ENCODE results near the gene HIVEP3.

The HIVEP3 gene

DNA sequence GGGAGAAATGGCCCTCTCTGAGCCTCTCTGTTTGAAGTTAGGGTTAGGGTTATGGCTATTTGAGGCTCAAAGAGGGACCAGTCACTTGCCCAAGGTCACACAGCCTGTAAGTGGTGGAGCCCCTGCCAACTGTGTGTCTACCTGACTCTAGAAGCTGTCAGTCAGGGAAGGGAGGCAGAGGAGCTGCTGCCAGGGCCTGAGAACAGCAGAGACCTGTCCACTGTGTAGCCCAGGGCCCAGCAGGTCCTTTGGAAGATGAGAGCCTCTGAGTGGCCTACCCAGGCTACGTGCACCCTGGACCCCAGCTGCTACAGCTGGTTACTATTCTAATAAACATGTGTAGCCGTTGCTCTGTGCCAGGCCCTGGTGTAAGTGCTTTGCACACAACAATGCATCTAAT lies 419.1 kb downstream of the HIVEP3 start:
- DNase-seq (ENCODE audit: low read depth in 2 of 2) = no peak

DNA sequence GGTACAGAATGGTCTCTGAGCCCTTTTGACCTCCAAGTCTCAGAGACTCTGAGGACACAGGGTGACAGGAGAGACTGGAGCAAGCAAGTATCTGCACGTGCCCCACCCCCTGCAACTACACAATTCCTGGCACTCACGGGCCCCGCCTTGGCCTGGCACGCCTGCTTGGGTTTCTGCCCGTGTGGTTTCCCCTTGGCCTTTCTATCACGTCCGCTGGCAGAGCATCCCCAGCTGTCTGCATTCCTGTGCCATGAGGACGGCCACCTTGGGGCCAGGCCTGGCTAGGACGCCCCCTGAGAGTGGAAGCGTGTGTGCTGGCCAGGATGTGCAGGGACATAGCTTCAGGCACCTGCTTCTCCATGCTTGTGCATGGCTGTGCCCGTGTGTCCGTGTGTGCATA lies 419.9 kb downstream of the HIVEP3 start:
- DNase-seq (ENCODE audit: low read depth in 2 of 2) = no peak

DNA sequence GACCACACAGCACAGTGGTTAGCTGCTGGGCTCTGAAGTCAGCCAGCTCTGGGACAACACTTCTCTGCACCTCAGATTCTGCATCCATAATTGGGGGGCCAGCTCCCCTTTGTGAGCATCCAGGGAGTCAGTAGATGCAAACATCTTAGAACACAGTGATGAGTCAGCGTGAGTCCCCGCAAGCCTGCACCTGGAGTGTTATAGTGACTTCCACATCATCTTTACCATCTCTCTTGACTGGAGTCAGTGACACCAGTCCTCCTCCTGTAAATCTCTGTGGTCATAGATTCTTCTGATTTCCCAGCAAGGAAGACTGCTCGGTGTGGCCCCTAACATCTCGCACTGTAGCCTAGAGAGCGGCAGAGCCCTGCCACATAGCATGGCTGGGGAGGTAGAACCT lies 420.3 kb downstream of the HIVEP3 start:
- DNase-seq (ENCODE audit: low read depth in 2 of 2) = no peak

DNA sequence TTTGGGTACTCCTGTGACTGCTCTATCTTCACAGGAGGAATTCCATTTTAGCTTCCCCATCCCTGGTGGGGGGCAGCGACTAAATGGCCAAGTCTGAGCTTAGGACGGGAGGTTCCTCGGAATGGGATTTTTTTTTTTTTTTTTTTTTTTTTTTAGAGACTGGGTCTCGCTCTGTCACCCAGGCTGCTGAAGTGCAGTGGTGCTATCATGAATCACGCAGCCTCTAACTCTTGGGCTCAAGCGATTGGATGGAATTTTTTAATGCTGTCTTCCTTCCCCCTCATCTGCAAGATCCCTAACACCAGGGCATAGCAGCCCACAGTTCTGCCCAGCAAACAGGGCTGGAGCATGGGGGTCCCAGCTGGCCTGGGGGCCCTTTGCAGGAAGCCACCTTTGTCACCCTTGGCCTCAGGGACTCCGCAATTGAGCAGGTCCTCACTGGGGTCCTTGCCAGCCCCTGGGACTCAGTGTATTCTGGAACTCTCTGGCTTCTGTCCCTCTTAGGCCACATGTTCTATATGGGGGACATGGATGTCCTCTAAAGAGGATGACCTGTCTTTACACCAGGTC lies 421.2 kb downstream of the HIVEP3 start:
- no peak for DNase-seq (ENCODE audit: low read depth in 2 of 2)

DNA sequence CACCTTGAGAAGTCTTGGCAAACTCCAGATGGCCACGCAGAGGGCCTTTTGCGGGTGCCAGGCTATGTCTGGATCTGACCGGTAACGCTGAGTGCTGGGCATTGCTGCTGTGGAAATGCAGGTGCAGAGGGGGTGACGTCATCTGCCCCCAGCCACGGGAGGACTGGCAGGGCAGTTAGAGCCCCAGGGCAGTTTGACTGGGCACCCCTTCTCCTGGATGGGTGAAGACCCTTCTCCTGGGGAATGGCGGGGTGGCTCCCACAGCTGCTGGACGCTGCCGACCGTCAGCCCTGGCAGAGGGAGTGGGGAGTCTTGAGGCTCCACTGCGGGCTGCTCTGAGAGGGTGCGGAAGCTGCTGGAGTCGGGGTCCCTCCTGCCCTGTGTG lies 421.7 kb downstream of the HIVEP3 start:
- DNase-seq (ENCODE audit: low read depth in 2 of 2) = no peak

DNA sequence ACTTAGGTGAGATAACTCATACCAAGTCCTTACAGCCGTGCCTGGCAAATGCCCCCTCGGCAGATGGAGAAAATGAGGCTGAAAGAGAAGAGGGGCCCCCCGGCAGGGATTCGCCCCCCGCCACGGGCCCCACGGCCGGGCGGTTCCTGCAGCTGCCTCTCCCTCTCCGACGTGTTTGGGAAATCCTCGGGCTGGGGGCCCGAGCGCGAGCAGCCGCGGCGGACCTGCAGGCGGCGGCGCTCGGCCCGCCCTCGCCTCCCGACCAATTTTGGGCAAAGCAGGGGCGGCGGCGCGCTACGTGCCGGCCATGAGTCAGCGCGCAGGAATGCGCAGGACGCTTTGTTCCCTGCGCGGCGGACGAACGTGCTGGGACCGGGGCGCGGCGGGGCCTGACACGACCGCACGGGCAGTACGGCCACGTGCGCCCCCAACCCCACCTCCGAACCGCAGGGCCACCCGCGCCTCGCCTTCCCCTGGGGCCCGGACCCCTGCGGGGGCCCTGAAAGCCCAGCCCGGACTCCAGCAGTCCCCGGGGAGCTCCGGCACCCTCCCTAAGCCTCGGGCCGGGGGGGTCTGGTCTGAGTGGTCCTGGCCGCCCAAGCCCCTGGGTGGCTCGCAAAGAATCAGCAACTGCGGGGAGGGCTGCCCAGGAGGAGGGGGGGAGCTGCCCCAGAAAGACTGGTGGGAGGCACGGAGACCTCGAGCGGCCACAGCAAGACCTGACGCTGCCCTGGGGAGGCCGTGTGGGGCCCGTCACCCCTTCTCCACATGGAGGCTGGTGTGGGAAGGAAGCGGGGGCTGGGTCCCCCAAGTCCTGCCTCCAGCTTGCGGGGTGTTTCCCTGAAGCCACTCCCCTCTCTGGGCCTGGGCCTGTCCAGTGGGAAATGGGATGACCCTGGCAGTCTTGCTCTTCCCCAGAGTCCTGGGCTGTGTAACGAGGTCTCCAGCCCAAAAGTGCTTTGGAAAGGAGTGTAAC lies 422.4 kb downstream of the HIVEP3 start:
- peak; percentile 24 to 54 for DNase-seq (ENCODE audit: low read depth in 2 of 2)

DNA sequence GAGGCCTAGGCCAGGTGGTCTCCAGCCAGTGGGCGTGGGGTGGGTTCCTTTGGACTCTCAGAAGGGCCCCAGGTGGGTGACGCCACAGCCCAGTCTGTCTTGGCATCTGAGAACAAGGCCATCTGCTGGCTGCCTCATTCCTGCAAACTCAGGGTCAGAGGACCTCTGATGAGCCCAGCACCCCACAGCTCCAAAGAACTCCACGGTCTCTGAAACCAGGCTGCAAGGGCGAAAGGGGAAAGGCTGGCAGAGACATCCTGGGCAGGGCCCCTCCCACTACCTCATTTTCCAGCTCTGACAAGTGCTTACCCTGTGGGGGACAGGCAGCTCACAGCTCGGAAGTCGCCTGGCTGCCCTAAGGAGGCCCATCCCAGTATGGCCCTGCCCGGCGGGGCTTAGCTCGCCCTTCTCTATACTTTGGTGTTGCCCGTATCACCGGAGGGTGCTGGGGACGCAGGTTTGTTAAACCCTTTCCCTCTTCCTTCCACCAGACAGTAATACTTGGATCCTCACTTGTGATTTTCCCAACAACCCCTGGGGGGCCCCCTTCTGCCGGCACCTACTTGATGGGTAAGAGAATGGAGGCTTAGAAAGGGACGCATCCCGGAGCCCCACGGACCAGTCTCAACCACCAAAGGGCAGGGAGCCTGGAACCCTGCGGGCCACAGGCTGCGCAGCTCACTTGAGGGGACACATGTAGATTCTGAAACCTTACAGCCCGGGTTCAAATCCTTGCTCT lies 423.3 kb downstream of the HIVEP3 start:
- peak in 1 of 2 donors; percentile 19 for DNase-seq (ENCODE audit: low read depth in 2 of 2)

DNA sequence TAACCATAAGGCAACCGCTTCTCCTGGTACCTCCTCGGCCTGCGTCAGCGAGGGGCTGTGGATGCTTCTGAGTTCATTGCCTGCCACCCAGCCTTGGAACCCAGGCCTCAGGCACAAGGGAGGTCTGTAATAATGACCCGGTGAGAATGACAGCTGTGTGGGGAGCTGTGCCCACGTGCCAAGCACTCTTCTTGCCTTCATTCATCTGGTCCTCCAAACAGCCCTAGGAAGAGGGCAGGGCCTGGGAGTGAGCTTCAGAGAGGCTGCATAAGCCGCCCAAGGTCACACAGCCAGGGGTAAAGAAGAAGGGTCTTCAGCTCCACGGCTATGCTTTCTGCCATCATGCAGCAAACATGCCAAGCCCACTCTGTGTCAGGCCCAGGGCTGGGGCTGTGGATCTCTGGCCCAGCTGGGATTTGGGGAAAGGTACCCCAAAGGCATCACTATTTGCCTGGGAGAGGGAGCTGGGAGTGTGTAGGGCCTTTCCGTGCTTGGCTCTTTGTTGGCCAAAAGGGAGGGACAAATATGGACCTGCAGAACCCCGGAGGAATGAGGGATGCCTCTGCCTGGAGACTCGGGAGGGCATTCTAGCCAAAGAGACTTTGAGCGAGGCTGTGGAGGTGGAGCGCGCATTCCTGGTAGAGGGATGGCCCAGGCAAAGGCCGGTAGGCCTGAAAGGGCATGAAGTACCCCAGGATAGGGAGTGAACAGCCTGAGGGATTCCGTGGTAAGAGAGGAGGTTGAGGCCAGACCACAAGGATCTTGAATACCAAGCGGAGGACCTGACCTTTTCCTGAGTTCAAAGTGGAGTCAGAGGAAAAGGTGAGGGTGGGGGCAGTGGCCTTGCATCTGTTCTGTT lies 424.1 kb downstream of the HIVEP3 start:
- no peak for DNase-seq (ENCODE audit: low read depth in 2 of 2)

DNA sequence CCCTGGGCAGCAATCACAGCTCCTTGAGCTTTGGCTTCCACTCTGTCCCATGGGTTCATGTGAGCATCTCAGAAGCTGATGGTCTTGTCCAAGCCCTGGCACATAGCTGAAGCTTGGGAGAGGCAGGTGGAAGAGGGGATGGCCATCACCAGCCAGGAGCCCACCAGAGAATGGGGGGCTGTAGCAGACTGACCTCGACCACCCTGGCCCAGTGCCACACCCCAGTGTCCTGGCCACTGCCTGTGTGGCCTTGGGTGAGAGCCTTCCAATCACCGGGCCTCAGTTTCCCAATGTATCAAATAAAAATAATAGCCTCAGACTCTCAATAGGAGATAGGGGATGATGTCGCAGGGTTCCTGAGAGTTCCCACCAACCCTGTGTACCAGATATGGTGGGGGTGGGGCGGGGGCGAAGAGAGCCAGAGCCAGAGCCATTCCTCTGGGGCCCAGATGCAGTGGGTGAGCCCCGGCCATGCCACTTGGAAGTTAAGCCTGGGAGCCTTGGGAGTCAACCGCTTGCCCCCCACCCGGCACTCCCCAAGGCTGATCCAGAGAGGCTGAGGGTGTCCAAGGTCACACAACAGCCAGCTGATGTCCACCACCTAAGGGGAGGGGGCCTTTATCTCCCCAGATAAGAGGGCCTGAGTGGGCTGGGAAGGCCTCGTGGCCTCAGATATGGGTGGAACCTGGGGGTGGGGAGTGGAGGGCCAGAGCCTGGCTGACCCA lies 424.9 kb downstream of the HIVEP3 start:
- no peak for DNase-seq (ENCODE audit: low read depth in 2 of 2)

DNA sequence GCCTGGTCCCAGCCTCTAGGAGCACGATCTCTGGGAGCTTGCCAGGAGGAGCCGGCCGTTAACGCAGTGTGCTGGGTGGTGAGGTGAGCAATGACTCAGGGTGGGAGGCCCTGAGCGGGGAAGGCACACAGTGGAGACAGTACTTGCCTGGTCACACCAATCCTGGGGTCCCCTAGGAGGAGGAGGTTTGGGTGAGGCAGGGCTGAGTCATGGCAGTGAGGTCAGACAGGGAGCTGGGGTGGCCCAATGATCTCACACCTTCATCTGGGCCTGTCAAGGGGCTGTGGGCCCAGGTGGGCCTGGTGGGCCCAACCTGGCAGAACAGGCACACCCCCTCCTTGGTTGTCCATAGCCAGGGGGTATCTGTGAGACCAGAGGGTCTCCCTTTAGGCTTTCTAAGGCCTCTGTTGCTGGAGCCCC lies 425.6 kb downstream of the HIVEP3 start:
- no peak for DNase-seq (ENCODE audit: low read depth in 2 of 2)

DNA sequence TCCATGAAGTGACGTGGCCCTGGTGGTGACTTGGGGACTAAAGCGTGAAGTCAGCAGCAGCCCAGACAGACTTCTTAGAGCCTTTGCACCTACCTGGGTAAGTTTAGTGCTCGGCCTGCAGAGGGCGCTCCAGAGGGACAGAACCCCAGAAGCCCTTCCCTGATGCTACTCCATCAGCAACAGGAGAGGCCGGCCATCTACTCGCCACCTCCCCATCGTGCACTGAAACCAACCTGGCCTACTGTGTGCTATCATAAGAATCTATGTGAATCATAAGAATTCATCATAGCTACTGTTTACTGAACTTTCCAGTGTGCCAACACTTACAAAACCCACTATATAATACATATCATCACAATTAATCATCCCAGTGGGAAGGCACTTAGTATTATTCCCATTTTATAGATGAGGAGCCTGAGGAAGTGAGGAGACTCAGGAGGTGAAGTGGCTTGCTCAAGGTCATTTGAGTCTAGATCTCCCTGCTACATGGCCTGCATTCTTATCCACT lies 426.3 kb downstream of the HIVEP3 start:
- DNase-seq (ENCODE audit: low read depth in 2 of 2) = peak; percentile 27 to 42

DNA sequence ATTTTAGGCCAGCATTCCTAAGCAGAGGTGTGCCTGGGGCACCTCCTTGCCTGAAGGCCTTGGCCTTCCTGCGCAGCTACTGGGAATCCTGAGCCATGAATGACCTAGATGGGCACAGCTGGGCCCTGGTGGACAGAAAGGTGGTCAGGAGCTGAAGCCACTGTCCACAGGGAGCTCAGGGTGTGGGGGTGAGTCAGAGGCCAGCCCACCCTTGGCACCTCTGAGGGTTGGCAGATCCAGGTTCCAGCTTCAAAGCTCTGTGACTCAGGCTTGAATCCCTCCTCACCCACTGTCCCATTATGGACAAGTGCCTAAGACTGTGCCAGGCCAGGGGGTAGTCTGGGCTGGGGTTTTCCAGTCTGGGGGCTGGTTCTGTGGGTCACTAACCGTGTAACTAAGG lies 427.8 kb downstream of the HIVEP3 start:
- no peak for DNase-seq (ENCODE audit: low read depth in 2 of 2)

DNA sequence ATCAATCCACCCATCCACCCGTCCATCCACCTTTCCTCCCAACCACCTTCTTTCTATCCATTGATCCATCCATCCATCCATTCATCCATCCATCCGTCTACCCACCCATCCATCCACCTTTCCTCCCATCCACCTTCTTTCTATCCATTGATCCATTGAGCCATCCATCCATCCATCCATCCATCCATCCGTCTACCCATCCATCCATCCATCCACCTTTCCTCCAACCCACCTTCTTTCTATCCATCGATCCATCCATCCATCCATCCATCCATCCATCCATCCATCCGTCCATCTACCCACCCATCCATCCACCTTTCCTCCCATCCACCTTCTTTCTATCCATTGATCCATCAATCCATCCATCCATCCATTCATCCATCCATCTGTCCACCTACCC lies 429.2 kb downstream of the HIVEP3 start:
- DNase-seq (ENCODE audit: low read depth in 2 of 2) = no peak

DNA sequence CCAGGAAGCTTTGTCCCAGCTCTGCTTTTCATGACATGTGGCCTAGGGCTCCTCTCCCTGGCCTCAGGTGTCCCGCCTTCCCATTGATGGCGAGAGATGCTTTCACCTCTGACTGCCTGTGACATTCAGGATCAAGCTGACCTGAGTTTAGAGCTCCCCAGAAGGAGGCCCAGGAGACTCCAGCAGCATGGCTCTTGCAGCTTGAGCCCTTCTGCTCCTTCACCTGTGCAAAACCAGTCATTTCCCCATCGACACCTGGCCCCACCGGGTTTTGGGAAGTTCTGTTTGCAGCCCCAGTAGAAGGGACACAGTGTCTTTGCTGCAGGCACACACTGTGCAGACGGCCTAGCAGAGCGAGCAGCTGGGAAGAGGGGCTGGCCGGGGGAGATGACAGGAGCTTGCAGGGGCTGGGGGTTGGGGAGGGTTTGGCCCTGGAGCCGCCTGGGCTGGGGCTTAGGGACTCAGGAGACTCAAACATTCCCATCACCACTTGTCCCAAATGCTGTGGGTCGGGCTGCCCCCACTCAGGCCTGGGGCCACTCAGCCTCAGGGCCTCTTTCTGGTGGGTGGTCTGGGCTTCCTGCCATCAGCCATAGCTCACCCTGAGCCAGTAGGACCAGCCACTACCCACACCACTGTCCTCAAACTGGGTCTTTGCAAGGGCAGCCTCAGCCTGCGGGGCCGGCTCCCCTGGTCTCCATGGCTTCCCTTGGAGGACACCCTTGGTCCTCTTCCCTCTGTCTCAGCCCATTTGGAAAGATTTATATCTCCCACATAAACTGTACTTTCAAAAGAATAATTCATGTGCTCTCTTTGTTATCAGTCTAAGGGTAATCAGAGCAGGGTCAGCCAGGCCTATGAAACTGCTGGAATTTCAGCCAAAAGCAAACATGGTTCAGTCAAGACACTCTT lies 430.4 kb downstream of the HIVEP3 start:
- no peak for DNase-seq (ENCODE audit: low read depth in 2 of 2)

DNA sequence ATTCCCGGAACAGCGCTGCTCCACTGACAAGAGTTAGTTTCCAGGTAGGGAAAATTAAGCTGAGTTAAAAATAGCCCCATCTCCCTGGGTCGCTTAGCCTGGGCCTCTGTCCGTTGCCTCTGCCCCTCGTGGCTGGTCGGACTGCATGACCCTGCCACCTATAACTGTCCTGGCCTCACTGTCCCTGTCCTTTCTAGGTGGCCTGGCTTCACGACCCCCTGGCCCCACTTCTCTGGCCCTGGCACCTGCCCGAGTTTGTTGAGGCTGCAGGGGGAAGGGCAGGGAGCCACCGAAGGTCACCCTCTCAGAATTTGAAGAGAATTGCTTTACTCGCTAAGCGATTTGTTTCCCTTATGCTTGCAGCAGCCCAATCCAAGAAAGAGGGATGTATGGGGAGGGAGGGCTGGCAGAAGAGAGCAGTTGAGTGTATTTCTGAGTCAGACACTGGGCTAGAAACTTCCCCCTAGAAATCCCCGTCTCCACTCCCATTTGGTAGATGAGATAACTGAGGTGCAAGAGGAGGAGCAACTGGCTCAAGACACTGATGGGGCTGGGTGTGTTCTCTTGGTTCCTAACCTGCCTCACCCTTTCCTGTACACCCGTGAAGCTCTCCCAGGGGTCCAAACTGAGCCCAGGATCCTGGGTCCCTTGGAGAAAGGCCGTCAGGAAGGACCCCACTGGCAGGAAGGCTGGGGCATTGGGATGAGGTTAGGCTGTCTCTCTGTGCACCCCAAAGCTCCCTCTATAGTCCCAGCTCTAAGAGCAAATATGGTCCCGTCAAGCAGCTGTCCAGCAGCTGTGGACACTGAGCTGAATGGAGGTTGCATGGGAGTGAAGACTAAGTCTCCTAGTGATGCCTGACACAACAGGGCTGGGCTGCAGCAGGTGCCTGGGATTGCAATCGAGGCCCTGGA lies 431.3 kb downstream of the HIVEP3 start:
- no peak for DNase-seq (ENCODE audit: low read depth in 2 of 2)

DNA sequence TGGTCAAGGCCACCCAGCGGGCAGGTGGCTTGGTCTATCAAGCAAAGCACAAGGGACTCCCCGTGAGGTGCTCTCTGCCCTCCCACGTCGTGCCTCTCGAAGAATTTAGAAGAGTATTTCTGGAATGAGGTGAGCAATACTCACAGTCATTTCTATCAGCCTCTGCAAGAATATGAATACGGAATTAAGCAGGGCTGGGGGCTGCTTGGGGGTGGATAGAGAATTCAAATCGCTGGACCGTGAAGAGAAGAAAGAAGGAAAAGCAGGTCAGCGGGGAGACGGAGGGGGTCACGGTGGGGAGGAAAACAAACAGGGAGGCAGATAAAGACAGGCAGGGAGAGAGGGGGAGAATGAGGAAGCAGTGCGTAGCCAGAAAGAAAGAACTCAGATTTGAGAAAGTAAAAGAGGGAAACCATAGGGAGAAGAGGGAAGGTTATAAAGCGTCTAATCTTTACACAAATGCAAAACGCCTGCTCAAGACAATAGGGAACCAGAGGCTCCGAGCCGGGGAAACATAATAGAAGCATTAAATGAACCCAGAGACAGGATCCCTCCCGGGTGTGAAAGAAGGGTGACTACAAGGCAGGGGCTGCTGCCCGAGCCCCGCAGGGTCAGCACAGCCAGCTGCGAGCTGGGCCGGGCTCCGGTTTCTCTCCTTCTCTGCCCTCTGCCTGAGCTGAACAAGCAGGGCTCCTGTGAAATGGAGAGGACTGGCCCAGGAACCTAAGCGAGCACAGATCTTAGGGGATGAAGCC lies 432.2 kb downstream of the HIVEP3 start:
- DNase-seq (ENCODE audit: low read depth in 2 of 2) = no peak

DNA sequence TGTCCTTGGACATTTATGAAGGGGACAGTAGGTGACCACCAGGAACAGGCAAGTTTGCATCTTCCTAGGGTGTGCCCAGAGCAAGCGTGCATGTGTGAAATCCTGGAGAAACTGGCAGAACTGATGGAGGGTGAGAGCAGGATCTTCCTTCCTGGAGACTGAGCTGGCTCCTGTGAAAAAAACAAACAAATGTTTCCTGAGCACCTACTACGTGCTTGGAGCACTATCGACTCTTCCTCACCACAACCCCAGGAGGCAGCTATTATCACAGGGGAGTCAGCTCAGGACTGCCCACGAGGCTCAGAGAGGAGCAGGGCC lies 432.7 kb downstream of the HIVEP3 start:
- no peak for DNase-seq (ENCODE audit: low read depth in 2 of 2)

DNA sequence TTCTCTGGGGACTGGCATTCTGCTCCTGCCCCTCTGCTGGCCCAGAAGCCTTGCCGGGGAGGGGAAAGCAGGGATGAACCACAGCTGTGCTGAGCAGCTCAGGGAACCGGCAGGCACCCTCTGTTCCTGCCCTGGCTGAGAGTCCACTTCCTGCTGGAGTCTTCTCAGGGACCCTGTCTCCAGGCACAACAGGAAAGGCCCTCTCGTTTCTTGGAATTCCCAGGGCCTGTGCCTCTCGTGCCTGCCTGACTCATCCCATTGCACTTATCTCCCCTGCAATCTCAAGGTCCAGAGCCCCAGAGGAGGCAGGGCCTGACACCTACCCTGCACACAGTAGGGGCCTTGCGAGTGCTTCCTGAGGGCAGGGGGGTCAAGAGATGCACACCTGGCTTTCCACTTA lies 433.1 kb downstream of the HIVEP3 start:
- no peak for DNase-seq (ENCODE audit: low read depth in 2 of 2)
